Fibroblast of lung (primary cell): ENCODE measurements around the gene HMCN2.

Experiments used
- CTCF ChIP-seq, 2 donors: IDR thresholded peaks in 1 of 2; conservative IDR thresholded peaks in 1 of 2; 1 replicate in 1 of 2; 2 replicates in 1 of 2; pipeline ENCODE4 v1.5.1; 2011 to 2012; ENCODE audit warnings: low read length in 2 of 2, control low read depth in 1 of 2, inconsistent platforms in 1 of 2, low read depth in 1 of 2, mild to moderate bottlenecking in 1 of 2
- EZH2 ChIP-seq: IDR thresholded peaks from 2 replicates; pipeline ENCODE4 v1.5.1; 2012; ENCODE audit warnings: low read length, control low read depth, mild to moderate bottlenecking; ENCODE audit errors: missing control alignments

- TF ChIP-seq CTCF (conservative IDR thresholded peaks at IDR 0.05 in 1 of 2, IDR thresholded peaks at IDR 0.05 in 1 of 2; ENCODE audit: low read depth in 1 of 2, low read length in 2 of 2) = no peak
- no peak for TF ChIP-seq EZH2
Observed at GRCh38 chr9:130443456-130443801, 177.9 kb downstream of the HMCN2 start.
